HG03565 (cell line): Measurements from ENCODE around the gene ZBTB46.
"Not testable (repeated sequence)": the region's sequence is repeated elsewhere in the genome, so short reads cannot be mapped to it uniquely, and the experiment has no call there.

Experiments used
- ATAC-seq: cut with Tn5 transposase; IDR thresholded peaks from one replicate; pipeline ENCODE4 v1.9.1; 2021; ENCODE audit warnings: mild to moderate bottlenecking, moderate library complexity; ENCODE audit not compliant: unreplicated experiment

ZBTB46 gene, protein sequence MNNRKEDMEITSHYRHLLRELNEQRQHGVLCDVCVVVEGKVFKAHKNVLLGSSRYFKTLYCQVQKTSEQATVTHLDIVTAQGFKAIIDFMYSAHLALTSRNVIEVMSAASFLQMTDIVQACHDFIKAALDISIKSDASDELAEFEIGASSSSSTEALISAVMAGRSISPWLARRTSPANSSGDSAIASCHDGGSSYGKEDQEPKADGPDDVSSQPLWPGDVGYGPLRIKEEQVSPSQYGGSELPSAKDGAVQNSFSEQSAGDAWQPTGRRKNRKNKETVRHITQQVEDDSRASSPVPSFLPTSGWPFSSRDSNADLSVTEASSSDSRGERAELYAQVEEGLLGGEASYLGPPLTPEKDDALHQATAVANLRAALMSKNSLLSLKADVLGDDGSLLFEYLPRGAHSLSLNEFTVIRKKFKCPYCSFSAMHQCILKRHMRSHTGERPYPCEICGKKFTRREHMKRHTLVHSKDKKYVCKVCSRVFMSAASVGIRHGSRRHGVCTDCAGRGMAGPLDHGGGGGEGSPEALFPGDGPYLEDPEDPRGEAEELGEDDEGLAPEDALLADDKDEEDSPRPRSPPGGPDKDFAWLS

DNA sequence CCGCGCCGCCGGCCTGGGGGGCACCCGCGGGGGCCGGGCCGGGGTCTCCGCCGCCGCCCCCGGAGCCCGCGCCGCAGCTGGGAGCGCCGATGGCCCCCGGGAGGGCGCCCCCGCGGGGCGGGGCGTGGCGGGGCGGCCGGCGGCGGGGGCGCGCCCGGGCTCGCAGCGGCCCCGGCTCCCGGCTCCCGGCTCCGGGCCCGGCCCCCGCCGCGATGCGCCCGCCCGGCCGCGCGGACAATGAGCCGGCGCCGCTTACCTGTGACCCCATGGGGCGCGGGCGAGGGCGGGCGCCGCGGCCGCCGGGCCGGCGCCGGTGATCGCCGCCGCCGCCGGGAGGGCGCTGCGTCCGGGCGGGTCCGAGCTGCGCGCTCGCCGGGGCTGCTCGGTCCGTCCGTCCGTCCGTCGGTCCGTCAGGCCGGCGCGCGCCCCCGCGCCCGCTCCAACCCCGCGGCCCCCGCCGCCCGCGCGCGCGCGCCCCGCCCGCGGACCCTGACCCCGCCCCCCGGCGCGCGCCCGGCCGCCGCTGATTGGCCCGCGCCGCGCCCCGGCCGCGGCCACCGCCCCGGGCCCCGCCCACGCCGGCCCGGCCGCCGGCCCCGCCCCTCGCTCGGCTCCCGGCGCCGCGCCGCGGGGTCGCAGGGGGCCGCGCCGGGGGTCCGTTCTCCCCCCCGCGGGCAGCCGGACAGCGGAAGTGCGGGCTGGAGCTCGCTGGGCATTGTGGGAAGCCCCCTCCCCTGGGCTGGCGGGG, at the start of gene ZBTB46:
TSS of gene ZBTB46 (minus strand) at position 424 of the 748 bp plus-strand sequence. CDS start 40,507 bp downstream, outside the sequence.
- ATAC-seq, result peak; percentile 32

DNA sequence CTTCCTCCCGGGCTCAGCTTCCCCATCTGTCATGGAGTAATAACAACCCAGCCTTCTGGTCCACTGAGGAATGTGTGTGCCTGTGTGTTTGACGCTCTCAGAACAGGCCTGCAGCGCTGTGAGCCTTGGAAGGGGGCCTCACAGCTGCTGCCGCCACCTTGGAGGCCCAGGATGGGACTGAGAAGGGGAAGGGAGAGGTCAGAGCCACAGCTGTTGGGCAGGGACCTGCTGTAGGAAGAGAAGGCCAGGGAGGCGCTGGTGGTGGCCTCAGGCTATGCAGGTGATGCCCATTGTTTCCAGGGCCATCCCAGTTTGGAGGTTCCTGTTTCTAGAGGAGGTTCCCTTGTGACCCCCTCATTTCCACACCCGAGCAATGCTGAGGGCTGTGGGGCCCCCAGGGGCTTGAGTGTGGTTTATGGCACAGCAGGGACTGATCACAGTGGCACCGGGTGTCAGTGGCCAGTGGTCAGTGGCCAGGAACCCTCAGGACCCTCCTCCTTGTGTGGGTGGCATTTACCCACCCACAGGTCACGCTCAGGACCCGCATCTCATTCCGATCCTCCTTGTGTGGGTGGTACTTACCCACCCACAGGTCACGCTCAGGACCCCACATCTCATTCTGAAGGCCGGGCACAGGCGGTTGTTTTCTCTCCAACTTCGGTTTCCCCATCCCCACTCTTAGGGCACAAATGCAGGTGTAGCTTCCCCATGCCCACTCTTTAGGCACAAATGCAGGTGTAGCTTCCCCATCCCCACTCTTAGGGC, 48.0 kb upstream of the ZBTB46 start:
- ATAC-seq, result no peak

DNA sequence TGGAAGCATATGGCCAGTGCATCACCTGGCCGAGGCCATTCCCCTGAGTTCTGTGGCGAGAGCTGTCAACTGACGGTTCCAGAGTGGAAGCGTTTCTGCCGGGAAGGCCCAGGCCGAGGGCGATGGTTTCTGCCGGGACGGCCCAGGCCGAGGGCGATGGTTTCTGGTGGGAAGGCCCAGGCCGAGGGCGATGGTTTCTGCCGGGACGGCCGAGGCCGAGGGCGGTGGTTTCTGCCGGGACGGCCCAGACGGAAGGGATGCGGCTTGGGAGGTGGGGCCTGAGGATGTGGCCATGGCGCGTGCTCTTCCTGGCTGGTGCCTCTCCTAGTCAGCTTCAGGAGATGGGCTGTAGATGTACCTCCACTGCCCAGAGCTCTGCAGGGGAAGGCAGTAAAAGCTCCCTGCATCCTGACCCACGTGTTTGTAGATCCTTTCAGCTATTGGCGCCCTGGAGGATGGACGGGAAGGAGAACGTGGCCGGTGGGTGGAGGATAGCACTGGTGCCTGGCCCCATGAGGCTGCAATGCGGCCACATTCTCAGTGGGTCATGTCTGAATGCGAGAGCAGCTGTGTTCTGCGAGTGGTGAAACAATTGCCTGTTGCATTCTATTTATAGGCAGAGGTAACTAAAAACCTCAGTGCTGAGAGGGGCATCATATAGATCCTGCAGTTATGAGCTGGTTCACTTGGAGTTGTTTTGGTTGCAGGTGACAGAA, 46.8 kb upstream of the ZBTB46 start:
- ATAC-seq, result no peak

DNA sequence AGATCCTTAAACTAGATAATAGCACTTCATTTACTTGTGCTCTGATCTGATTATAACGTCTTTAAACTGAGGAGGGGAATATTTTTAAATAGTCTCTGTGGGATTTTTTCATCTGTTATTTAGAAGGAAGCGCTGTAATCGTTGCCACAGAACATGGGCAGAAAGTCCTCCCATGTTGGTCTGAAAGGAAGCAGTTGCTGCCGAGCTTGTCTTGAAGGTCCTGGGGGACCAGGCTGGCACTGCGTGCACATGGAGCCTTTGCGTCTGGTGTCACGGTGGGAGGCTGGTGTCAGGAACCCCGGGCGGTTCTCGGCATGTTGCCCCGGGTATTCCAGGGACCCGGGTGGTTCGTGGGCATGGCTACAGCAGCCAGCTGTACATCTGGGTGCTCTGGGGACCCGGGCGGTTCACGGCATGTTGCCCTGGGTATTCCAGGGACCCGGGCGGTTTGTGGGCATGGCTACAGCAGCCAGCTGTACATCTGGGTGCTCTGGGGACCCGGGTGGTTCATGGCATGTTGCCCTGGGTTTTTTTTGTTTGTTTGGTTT, 45.5 kb upstream of the ZBTB46 start:
- no peak for ATAC-seq

DNA sequence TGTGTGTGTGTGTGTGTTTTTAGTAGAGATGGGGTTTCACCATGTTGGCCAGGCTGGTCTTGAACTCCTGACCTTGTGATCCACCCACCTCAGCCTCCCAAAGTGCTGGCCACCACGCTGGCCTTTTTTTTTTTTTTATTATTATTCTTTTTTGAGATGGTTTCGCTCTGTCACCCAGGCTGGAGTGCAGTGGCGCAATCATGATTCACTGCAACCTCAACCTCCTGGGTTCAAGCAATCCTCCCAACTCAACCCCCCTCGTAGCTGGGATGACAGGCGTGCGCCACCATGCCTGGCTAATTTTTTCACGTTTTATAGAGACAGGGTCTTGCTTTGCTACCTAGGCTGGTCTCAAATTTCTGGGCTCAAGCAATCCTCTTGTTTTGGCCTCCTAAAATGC, 43.2 kb upstream of the ZBTB46 start:
- ATAC-seq, result not testable (repeated sequence)

DNA sequence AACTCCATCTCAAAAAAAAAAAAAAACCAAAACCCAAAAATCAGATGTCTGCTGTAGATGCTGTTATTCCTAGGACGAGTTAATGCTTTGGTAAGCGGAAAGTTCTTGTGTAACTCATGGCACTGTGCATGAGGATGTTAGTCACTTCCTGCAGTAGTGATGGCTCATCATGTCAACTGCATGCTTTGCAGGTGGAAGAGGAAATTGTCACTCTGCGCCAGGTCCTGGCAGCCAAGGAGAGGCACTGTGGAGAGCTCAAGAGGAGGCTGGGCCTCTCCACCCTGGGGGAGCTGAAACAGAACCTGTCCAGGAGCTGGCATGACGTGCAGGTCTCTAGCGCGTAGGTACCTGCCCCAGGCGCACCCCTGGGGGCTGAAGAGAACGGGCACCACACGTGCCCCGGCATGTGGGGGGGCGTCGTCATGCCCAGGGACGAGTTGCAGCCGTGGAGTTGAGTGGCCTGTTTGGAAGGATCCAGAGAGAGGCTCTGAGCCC, 42.5 kb upstream of the ZBTB46 start:
- no peak for ATAC-seq

DNA sequence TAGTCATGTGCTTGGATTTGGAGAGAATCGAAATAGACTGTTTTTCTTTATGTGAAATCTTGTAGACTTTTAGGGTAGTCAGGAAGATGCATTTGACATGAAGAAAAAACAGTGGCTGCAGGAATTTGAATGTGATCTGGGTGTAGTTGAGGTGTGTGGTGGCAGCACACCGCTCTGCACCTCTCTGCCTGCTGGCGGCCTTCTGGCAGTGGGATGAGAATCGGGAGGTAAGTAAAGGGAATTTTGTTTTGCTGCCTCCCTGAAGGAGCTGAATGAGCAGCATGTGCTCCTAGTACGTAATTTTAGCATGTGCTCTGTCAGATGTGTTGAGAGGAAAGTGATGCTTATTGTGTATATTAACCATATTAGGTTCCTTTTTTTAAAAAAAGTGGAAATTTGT, 37.2 kb upstream of the ZBTB46 start:
- no peak for ATAC-seq

DNA sequence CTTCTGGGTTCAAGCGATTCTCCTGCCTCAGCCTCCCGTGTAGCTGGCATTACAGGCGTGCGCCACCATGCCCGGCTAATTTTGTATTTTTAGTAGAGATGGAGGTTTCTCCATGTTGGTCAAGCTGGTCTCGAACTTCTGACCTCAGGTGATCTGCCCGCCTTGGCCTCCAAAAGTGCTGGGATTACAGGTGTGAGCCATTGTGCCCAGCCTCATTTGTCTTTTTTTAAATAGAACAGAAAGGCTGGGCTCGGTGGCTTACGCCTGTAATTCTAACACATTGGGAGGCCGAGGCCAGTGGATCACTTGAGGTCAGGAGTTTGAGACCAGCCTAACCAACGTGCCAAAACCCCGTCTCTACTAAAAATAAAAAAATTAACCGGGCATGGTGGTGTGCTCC, 36.0 kb upstream of the ZBTB46 start:
- not testable (repeated sequence) for ATAC-seq

DNA sequence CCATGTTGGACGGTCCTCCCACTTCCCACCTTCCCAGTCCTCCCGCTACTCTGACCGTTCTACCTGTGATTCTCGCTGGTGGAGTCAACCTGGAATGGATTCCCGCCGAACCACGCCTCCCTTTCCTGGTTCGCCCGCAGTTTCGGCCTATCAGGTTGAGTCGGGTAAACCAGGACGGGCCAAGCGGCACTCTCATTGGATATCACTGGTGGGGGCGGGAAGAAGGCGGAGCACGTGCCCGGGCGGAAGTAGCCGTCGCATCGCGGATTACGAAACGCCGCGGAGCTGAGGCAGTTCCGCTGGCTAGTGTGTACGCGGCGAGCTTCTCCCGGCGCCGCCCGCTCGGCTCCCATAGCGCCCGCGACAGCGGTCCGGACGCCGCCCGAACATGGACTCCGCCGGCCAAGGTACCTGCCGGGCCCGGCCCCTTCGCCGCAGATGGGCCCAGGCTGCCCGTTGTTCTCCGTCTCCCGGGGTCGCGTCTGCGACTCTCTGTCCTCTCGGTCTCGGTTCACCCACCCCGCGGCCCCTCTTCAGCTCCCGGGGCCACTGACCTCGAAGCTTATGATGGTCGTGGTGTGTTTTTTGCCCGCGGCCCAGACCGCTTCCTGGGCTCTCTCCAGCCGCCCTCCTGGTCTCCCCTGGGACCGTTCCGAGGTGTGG, 34.0 kb upstream of the ZBTB46 start, which contains the start of gene TPD52L2:
TSS of gene TPD52L2 (plus strand) at position 293 of the 663 bp plus-strand sequence. CDS start at position 389, 96 bp downstream.
- ATAC-seq, result peak; percentile 60

DNA sequence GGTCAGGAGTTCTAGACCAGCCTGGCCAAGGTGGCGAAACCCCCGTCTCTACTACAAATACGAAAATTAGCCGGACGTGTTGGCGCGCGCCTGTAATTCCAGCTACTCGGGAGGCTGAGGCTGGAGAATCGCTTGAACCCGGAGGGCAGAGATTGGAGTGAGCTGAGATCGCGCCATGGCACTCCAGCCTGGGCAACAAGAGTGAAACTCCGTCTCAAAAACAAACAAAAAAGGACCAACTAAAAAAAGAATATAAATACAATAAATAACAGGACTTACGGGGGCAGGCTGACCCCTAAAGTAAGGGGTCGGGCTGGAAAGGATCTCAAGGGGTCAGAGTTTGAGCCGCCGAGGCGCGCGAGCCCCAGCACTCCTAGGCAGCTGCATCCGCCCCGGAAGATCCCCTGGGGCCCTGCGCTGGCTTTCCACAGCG, 33.5 kb upstream of the ZBTB46 start:
- ATAC-seq, result no peak

DNA sequence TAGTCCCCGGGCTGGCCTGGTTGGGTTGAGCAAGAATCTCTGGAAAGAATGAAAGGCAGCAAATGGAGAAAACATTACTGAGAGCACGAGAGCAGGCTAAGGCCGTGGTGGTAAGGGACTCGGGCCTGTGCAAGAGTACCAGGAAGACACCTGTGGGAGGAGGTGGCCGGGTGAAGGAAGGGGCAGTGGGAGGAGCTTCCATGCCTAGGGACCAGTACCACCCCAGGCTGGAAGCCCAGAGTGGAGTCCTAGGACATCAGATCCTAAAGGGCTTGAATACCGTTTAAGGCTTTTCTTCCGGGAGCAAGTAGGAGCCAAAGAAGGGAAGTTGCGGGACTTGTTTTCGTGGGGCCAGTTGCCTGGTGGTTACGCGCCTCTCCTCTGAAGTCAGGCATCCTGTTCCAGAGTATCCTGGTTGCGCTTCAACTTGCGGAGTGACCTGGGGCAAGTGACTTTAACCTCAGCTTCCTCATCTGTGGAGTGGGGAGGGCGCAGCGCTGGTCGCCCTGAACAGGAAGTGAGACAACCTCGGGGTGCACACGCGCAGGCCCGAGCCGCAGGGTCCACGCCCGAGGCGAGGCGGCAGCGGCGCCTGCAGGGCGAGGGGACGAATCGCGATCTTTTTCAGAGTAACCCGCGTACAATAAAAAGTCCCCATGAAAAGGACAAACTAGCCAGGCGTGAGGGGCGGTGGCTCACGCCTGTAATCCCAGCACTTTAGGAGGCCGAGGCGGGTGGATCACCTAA, 32.9 kb upstream of the ZBTB46 start:
- peak; percentile 64 for ATAC-seq

DNA sequence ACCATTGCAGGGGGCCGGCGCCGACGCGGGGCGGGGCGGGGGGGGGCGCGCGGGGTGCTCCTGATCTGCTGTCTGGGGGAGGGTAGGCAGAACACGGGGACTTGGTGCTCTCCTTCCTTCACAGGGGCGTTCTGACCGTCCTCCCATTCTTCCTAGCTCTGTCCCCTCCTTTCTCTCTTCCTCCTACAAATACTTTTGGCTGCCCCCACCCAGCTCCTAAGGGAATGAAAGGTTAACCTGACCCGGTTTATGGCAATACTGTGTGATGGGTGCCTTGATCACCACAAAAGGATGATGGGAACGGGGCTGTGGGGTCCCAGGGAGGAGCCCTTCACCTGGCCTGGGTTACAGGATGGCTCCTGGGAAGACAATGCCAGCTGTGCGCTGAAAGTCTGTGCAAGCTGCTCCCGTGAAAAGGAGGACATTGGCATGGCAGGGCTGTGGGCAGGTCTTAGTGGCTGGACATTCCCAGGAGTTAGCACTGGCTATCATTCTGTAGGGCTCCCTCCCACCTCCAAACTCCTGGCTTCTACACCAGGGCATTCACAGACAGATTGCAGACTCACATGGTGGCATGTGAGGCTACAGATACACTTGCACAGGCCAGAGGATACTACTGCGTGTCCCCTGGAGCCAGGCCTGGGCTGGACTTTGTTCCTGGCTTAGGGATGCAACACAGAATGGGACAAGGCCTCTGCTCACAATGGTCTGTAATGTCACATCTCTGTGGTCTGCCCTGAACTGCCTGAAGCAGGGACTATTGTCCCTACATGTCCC, 32.1 kb upstream of the ZBTB46 start:
- no peak for ATAC-seq

DNA sequence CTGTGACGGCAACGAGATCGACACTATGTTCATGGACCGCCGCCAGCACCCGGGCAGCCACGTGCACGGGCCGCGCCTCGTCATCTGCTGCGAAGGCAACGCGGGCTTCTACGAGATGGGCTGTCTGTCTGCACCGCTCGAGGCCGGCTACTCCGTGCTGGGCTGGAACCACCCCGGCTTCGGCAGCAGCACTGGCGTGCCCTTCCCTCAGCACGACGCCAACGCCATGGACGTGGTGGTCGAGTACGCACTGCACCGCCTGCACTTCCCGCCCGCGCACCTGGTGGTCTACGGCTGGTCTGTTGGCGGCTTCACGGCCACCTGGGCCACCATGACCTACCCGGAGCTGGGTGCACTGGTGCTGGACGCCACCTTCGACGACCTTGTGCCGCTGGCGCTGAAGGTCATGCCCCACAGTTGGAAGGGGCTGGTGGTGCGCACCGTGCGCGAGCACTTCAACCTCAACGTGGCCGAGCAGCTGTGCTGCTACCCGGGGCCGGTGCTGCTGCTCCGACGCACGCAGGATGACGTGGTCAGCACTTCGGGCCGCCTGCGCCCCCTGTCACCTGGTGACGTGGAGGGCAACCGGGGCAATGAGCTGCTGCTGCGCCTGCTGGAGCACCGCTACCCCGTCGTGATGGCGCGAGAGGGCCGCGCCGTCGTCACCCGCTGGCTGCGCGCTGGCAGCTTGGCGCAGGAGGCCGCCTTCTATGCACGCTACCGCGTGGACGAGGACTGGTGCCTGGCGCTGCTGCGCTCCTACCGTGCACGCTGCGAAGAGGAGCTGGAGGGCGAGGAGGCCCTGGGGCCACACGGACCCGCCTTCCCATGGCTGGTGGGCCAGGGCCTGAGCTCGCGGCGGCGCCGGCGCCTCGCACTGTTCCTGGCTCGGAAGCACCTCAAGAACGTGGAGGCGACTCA, 31.2 kb upstream of the ZBTB46 start:
- ATAC-seq, result no peak

DNA sequence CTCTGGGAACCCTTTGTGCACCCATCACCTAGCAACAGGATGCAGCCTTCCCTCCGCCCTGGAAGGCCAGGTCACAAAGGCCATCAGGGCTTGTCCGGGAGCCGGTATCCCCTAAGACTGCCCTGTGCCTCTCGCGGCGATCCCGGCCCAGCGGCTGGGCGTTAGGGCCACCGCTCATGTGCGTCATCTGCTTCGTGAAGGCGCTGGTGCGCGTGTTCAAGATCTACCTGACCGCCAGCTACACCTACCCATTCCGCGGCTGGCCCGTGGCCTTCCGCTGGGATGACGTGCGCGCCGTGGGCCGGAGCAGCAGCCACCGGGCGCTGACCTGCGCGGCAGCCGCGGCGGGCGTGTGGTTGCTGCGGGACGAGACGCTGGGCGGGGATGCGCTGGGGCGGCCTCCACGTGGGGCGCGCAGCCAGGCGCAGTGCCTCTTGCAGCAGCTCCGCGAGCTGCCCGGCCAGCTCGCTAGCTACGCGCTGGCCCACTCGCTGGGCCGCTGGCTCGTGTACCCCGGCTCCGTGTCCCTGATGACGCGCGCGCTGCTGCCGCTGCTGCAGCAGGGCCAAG, 30.4 kb upstream of the ZBTB46 start, which contains the start of gene ABHD16B:
TSS of gene ABHD16B (plus strand) at position 134 of the 570 bp plus-strand sequence. CDS start at position 177, 43 bp downstream.
- no peak for ATAC-seq

DNA sequence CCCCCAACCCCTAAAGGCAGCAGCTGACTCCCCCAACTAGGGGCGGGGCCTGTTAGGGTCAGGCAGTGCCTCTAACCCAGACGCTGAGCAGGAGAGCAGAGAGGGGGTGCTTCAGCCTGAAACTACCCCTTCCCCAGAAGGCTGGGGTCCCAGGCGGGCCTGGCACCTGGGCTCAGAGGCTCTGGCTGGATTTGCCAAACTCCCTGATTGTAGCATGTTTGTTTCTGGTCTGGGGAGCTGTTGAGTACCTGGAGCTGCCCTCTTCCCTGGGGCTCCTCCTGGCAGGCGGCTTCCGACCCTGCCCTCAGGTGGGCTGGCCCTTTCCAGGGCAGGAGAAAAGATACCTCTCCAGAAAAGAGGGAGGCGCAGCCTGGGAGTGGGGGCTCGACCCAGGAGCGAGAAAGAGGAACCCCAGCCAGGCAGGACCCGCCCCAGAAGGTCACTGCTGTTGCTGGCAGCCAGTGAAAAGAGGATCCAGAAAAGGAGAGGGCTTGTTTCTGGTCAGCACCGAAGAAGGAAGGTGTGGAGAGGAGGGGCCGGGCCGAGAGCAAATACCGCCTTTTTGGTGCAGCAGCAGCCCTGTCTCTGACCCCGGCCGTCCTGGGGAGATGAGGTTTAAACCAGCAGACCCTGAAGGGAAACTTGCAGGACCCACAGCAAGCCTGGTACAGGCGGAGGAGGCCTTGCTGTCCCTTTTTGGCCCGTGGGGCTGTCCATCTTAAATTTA, 29.4 kb upstream of the ZBTB46 start:
- no peak for ATAC-seq
